Sigmoid colon (tissue), 7 donors: ENCODE measurements around the gene ANKS4B. TPM values are rescaled to one million over a fixed set of nuclear protein-coding genes. Genes with fewer than 3 reads are reported as not detected.

Experiments
- DNase-seq: peaks from one replicate; pipeline ENCODE4 v3.0.0-alpha.2; 2019
- H3K27ac ChIP-seq, 4 donors: fragments of 200-600 bp; sonication (generic); one replicate each; pipeline ENCODE4 v1.5.1; 2016 to 2019; ENCODE audit warnings: mild to moderate bottlenecking in 1 of 4
- H3K27me3 ChIP-seq, 3 donors: fragments of 200-600 bp; sonication (generic); one replicate each; pipeline ENCODE4 v1.5.1; 2019; ENCODE audit warnings: mild to moderate bottlenecking in 1 of 3
- H3K36me3 ChIP-seq, 4 donors: fragments of 200-600 bp; sonication (generic); one replicate each; pipeline ENCODE4 v1.5.1; 2016 to 2019
- H3K4me1 ChIP-seq, 4 donors: fragments of 200-600 bp; sonication (generic); one replicate each; pipeline ENCODE4 v1.5.1; 2017 to 2019
- H3K4me3 ChIP-seq, 4 donors: fragments of 200-600 bp; sonication (generic); one replicate each; pipeline ENCODE4 v1.5.1; 2017 to 2019; ENCODE audit warnings: mild to moderate bottlenecking in 2 of 4, moderate library complexity in 1 of 4
- H3K9me3 ChIP-seq, 4 donors: fragments of 200-600 bp in 3 of 4; sonication (generic) in 3 of 4; one replicate each; pipeline versions ENCODE4 v1.5.1 to v1.6.1; 2013 to 2019
- EP300 ChIP-seq, 4 donors: sonication (generic); formaldehyde crosslinking; IDR thresholded peaks; one replicate each; pipeline ENCODE4 v1.6.1; 2017; ENCODE audit warnings: antibody characterized with exemption in 4 of 4
- POLR2A ChIP-seq, 2 donors: fragments of 450-650 bp; IDR thresholded peaks; one replicate each; pipeline ENCODE4 v1.6.1; 2016; ENCODE audit warnings: antibody characterized with exemption in 2 of 2, mild to moderate bottlenecking in 2 of 2, moderate library complexity in 2 of 2
- POLR2AphosphoS5 ChIP-seq, 4 donors: sonication (generic); formaldehyde crosslinking; IDR thresholded peaks; one replicate each; pipeline ENCODE4 v1.6.1; 2017; ENCODE audit warnings: antibody characterized with exemption in 4 of 4
- WGBS, 2 donors: extraction: QIAGEN DNeasy Blood & Tissue Kit; methylation state at CpG; one replicate each; pipeline ENCODE4 v1.1.7; 2013; 5-methylcytosine and 5-hydroxymethylcytosine counted together
- intact Hi-C: fragments of 100-400 bp; cut with DNase I; formaldehyde crosslinking; loops from one replicate; pipeline ENCODE4 v1.15.1; 2023
- polyA plus RNA-seq, 3 donors: library from polyadenylated mRNA; stranded (reverse); fragments of 200-250 nt; gene quantifications; one replicate each; pipeline ENCODE4 v1.2.3, GENCODE V29; 2013
- total RNA-seq, 4 donors: library from RNA; depleted of rRNA; stranded (reverse); fragments of >200 nt; gene quantifications; one replicate each; pipeline ENCODE4 v1.1.0, GENCODE V29; 2016
- TF ChIP-seq, protein P1 (sequence below), 4 experiments: fragments of 450-650 bp in 3 of 4; fragments of 200-600 bp in 1 of 4; IDR thresholded peaks; one replicate each; pipeline ENCODE4 v1.5.1; 2016 to 2019; ENCODE audit warnings: antibody characterized with exemption in 4 of 4, mild to moderate bottlenecking in 3 of 4, moderate library complexity in 2 of 4
- donor health status: healthy with polysubstance abuse.
- donor health status: Bipolar disorder and iron deficiency.
- donor health status: healthy.

Gene ANKS4B
- total and polyA plus RNA-seq, 7 donors: 0.28 to 32.4 (median 21.1) TPM; not detected in 3

DNA sequence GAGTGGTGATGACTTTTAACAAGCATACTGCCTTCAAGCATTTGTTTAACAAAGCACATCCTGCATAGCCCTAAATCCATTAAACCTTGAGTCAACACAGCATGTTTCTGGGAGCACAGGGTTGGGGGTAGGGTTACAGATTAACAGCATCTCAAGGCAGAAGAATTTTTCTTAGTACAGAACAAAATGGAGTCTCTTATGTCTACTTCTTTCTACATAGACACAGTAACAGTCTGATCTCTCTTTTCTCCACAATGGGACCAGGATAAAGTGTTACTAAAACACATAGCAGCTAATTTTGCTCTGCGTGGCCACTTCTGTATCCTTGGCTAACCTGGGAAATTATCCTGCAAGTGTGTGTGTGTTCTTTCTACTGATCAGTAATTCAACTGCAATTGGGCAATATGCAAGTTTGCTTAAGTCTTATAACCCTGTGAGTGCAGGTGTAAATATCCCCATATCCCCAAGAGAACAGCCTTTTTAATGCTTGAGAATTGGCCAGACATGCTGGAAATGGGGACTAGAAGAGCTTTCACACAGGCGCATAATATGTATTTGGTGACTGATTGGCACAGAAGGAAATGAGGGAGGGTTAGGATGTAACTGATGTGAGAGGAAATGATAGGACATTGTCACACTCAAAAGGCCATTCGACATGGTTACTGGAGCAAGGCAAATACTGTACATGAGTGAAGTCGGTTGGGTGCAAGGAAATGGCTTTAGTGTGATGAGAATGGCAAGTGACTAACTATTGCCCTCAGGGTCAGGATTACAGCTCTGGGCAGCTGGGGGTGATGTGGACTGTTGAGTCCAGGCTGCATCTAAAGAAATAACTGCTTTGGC, 10.8 kb upstream of the ANKS4B start:
- no peak overlapping the region for H3K27ac ChIP-seq
- no peaks in the 10 kb centered on the region for H3K9me3 ChIP-seq
- no peak for TF ChIP-seq POLR2A (IDR thresholded peaks at IDR 0.05)
- TF ChIP-seq EP300 (IDR thresholded peaks at IDR 0.05): no peak
- TF ChIP-seq, protein P1, sequence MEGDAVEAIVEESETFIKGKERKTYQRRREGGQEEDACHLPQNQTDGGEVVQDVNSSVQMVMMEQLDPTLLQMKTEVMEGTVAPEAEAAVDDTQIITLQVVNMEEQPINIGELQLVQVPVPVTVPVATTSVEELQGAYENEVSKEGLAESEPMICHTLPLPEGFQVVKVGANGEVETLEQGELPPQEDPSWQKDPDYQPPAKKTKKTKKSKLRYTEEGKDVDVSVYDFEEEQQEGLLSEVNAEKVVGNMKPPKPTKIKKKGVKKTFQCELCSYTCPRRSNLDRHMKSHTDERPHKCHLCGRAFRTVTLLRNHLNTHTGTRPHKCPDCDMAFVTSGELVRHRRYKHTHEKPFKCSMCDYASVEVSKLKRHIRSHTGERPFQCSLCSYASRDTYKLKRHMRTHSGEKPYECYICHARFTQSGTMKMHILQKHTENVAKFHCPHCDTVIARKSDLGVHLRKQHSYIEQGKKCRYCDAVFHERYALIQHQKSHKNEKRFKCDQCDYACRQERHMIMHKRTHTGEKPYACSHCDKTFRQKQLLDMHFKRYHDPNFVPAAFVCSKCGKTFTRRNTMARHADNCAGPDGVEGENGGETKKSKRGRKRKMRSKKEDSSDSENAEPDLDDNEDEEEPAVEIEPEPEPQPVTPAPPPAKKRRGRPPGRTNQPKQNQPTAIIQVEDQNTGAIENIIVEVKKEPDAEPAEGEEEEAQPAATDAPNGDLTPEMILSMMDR (IDR thresholded peaks at IDR 0.05): no peak
- no peak for TF ChIP-seq POLR2AphosphoS5 (IDR thresholded peaks at IDR 0.05)
- peaks cover 0 to 6% (median 0%) of the 10 kb centered on the region in 3 donors for H3K27me3 ChIP-seq
- no peaks in the 10 kb centered on the region for H3K4me1 ChIP-seq
- intact Hi-C loops: no loop called here
- DNase-seq: no peak
- H3K4me3 ChIP-seq: no peak overlapping the region
- 14 to 57% methylated on average over 4 of the region's 4 CpGs for WGBS, 2 donors
- H3K36me3 ChIP-seq: no peaks in the 10 kb centered on the region

DNA sequence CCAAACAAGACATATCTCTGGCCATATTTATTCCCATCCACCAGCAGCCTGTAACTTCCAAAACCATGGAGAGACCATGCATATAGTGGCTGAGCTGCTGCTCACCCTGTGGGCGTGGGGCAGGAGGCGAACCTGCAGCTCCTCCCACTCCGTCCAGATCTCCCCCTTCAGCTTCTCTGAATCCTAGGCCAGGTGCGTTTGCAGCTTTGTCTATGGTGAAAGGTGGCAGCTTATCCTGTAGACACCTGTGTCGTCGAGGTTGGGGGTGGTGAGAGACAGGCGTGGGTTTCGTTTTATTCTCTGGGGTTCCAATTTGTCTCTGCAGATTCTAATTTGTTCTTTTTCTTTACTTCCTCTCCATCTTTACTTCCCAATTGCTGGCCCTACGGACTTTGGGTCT, 9.7 kb upstream of the ANKS4B start:
- no peaks in the 10 kb centered on the region for H3K4me1 ChIP-seq
- no peaks in the 10 kb centered on the region for H3K36me3 ChIP-seq
- no peak for DNase-seq
- intact Hi-C loops: no loop called here
- H3K27ac ChIP-seq: no peak overlapping the region
- TF ChIP-seq EP300 (IDR thresholded peaks at IDR 0.05): no peak
- TF ChIP-seq, protein P1 (IDR thresholded peaks at IDR 0.05): no peak
- TF ChIP-seq POLR2AphosphoS5 (IDR thresholded peaks at IDR 0.05): no peak
- no peaks in the 10 kb centered on the region for H3K9me3 ChIP-seq
- H3K4me3 ChIP-seq: no peak overlapping the region
- 52 to 60% methylated on average over 9 of the region's 9 CpGs for WGBS, 2 donors
- H3K27me3 ChIP-seq: peaks cover 0 to 6% (median 0%) of the 10 kb centered on the region in 3 donors

DNA sequence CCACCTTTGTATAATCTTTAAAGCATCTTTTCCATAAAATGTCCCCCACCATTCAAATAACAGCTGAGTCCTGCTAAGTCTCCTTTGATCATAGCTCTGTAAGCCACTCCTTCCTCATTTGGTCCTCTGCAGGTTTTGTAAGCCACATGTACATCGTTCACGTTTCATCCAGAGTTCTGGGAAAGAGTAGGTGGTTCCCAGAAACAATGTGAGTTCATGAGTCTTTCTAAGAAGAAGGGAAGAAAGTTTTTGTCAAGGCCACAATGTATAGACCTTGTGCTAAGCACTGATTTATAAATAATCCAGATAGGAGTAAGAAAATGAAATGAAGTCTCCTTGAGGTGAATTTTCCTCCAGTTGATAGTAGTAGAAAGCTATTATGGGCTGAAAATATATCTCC, 8.7 kb upstream of the ANKS4B start:
- Histone ChIP-seq H3K4me3 (no peak overlapping the region), H3K9me3 (no peaks in the 10 kb centered on the region), H3K27ac (no peak overlapping the region), H3K36me3 (no peaks in the 10 kb centered on the region), H3K4me1 (no peaks in the 10 kb centered on the region), H3K27me3 (peaks cover 0 to 6% (median 0%) of the 10 kb centered on the region in 3 donors)
- WGBS, 2 donors: 38 to 67% methylated on average over 2 of the region's 2 CpGs
- no peak for TF ChIP-seq POLR2A (IDR thresholded peaks at IDR 0.05)
- TF ChIP-seq POLR2AphosphoS5 (IDR thresholded peaks at IDR 0.05): no peak
- TF ChIP-seq, protein P1 (IDR thresholded peaks at IDR 0.05): no peak
- TF ChIP-seq EP300 (IDR thresholded peaks at IDR 0.05): no peak
- intact Hi-C loops: no loop called here
- no peak for DNase-seq

DNA sequence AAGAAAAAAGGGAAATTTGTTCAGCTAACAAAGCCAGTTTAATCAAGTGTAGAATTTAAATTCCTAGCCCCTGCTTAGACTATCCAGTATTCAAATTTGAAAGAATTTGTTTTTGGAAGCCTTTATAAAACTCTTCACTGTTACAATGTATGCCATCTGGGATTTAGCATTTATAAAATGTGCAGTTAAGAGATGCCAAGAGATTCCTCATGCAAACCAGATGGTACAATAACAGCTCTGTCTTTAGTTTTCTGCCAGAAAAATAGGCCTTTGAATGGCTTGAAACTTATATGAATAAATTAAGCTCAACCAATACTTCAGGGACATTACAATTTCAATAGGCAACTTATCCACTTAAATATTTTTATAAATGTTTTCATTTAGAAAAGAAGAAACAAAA, 6.8 kb upstream of the ANKS4B start:
- no peaks in the 10 kb centered on the region for H3K4me1 ChIP-seq
- H3K36me3 ChIP-seq: no peaks in the 10 kb centered on the region
- H3K27me3 ChIP-seq: no peaks in the 10 kb centered on the region
- no peak for TF ChIP-seq POLR2A (IDR thresholded peaks at IDR 0.05)
- TF ChIP-seq, protein P1 (IDR thresholded peaks at IDR 0.05): no peak
- no peak for TF ChIP-seq EP300 (IDR thresholded peaks at IDR 0.05)
- no peak overlapping the region for H3K4me3 ChIP-seq
- DNase-seq: no peak
- no peaks in the 10 kb centered on the region for H3K9me3 ChIP-seq
- intact Hi-C loops: no loop called here
- no peak overlapping the region for H3K27ac ChIP-seq

GRCh38 chr16:21227866-21228265, 5.6 kb upstream of the ANKS4B start:
- no peaks in the 10 kb centered on the region for H3K27me3 ChIP-seq
- intact Hi-C loops: no loop called here
- no peaks in the 10 kb centered on the region for H3K36me3 ChIP-seq
- H3K4me1 ChIP-seq: no peaks in the 10 kb centered on the region
- no peaks in the 10 kb centered on the region for H3K9me3 ChIP-seq
- H3K4me3 ChIP-seq: no peak overlapping the region
- no peak for DNase-seq
- no peak overlapping the region for H3K27ac ChIP-seq
- TF ChIP-seq POLR2AphosphoS5 (IDR thresholded peaks at IDR 0.05): no peak
- no peak for TF ChIP-seq POLR2A (IDR thresholded peaks at IDR 0.05)
- TF ChIP-seq EP300 (IDR thresholded peaks at IDR 0.05): no peak
- TF ChIP-seq, protein P1 (IDR thresholded peaks at IDR 0.05): no peak
